Suprapubic skin (tissue), 3 donors: ENCODE data around the gene ESF1.

Experiments used
- POLR2A ChIP-seq, 2 donors: fragments of 450-650 bp; IDR thresholded peaks; one replicate each; pipeline ENCODE4 v1.6.1; 2017; ENCODE audit warnings: antibody characterized with exemption in 2 of 2, mild to moderate bottlenecking in 2 of 2, moderate library complexity in 2 of 2
- TF ChIP-seq, protein P1 (sequence below), 2 donors: fragments of 200-600 bp in 1 of 2; fragments of 450-650 bp in 1 of 2; sonication (generic) in 1 of 2; IDR thresholded peaks; one replicate each; pipeline ENCODE4 v1.5.1; 2016 to 2019; ENCODE audit warnings: antibody characterized with exemption in 2 of 2, mild to moderate bottlenecking in 1 of 2, moderate library complexity in 1 of 2

DNA sequence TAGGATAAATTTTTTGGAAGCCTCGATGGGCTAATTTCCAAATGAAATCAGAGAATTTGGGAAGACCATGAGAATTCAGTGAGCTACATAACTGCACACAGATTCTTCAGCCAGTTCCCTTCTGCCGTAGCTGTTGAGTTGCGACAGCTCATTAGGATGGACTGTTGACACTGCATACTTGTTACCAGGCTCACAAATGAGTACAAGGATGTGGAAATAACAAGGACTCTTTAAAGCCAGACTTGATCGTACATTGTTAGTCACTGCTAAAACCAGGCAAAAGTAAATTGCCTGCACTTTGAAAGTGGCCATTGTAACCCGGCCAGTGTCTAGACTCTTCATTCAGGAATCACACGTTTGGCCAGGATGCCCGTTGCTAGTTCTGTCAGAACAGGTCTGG, 37.2 kb upstream of the ESF1 start:
- TF ChIP-seq POLR2A (IDR thresholded peaks at IDR 0.05), result no peak
- TF ChIP-seq, protein P1, sequence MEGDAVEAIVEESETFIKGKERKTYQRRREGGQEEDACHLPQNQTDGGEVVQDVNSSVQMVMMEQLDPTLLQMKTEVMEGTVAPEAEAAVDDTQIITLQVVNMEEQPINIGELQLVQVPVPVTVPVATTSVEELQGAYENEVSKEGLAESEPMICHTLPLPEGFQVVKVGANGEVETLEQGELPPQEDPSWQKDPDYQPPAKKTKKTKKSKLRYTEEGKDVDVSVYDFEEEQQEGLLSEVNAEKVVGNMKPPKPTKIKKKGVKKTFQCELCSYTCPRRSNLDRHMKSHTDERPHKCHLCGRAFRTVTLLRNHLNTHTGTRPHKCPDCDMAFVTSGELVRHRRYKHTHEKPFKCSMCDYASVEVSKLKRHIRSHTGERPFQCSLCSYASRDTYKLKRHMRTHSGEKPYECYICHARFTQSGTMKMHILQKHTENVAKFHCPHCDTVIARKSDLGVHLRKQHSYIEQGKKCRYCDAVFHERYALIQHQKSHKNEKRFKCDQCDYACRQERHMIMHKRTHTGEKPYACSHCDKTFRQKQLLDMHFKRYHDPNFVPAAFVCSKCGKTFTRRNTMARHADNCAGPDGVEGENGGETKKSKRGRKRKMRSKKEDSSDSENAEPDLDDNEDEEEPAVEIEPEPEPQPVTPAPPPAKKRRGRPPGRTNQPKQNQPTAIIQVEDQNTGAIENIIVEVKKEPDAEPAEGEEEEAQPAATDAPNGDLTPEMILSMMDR (IDR thresholded peaks at IDR 0.05), result no peak
